CD4-positive, alpha-beta T cell (primary cell): ENCODE measurements around the gene TSSK6. TPM values are rescaled to one million over a fixed set of nuclear protein-coding genes. Genes with fewer than 3 reads are reported as not detected.

ENCODE experiments used
- ATAC-seq: fragments of 200-7000 bp; cut with Tn5 transposase; one replicate; pipeline ENCODE4 v1.10.0; 2022; ENCODE audit warnings: mild to moderate bottlenecking; ENCODE audit not compliant: poor library complexity
- CTCF ChIA-PET: fragments of 350-600 bp; sonication (Branson Sonifier 250); formaldehyde crosslinking; loops from one replicate; lab custom pipeline; 2021; ENCODE audit warnings: antibody characterized with exemption, inconsistent platforms; lab: Charles Lee
- POLR2A ChIA-PET: fragments of 350-600 bp; sonication (Branson Sonifier 250); formaldehyde crosslinking; loops from one replicate; lab custom pipeline; 2021; ENCODE audit warnings: antibody characterized with exemption, inconsistent platforms; lab: Charles Lee
- DNase-seq, 14 experiments: peaks; one replicate each; pipeline ENCODE4 v3.0.0-alpha.2; 2013 to 2020; ENCODE audit warnings: mixed read lengths in 2 of 14
- H3K27ac ChIP-seq, 2 donors: one replicate each; pipeline versions ENCODE4 v1.5.1 to v1.7.0; 2013; ENCODE audit warnings: low read length in 2 of 2, low read depth in 1 of 2, mild to moderate bottlenecking in 1 of 2
- H3K27me3 ChIP-seq, 2 experiments: 1 replicate in 1 of 2; 2 replicates in 1 of 2; pipeline versions ENCODE4 v1.6.1 to v1.7.0; 2013; ENCODE audit warnings: low read length in 2 of 2, control low read depth in 1 of 2, mild to moderate bottlenecking in 1 of 2, moderate library complexity in 1 of 2; ENCODE audit not compliant: insufficient read depth in 2 of 2, control insufficient read depth in 1 of 2
- H3K36me3 ChIP-seq: one replicate; pipeline ENCODE4 v1.6.1; 2013; ENCODE audit warnings: low read length, control low read depth; ENCODE audit not compliant: insufficient read depth
- H3K4me1 ChIP-seq: one replicate; pipeline ENCODE4 v1.6.1; 2013; ENCODE audit warnings: low read length, control low read depth; ENCODE audit not compliant: insufficient read depth
- H3K4me3 ChIP-seq: one replicate; pipeline ENCODE4 v1.5.1; 2013; ENCODE audit warnings: mild to moderate bottlenecking, low read length, moderate library complexity
- H3K9me3 ChIP-seq, 2 experiments: 1 replicate in 1 of 2; 2 replicates in 1 of 2; pipeline versions ENCODE4 v1.6.1 to v1.7.0; 2013; ENCODE audit warnings: low read length in 2 of 2, mild to moderate bottlenecking in 2 of 2, control low read depth in 1 of 2, moderate library complexity in 1 of 2; ENCODE audit not compliant: control insufficient read depth in 1 of 2, insufficient read depth in 1 of 2
- H3K27ac Mint-ChIP-seq: one replicate; pipeline ENCODE4 v1.8.0; 2020; ENCODE audit warnings: mixed read lengths
- H3K27me3 Mint-ChIP-seq: one replicate; pipeline ENCODE4 v1.8.0; 2021; ENCODE audit warnings: mixed read lengths
- H3K36me3 Mint-ChIP-seq: one replicate; pipeline ENCODE4 v1.8.0; 2021; ENCODE audit warnings: low read depth, mixed read lengths
- H3K4me1 Mint-ChIP-seq: one replicate; pipeline ENCODE4 v1.8.0; 2021; ENCODE audit warnings: low read depth, mixed read lengths
- H3K4me3 Mint-ChIP-seq: one replicate; pipeline ENCODE4 v1.8.0; 2020; ENCODE audit warnings: mild to moderate bottlenecking, mixed read lengths
- H3K9me3 Mint-ChIP-seq: one replicate; pipeline ENCODE4 v1.8.0; 2020; ENCODE audit warnings: mixed read lengths
- intact Hi-C, 2 experiments: fragments of 100-400 bp; cut with DNase I in 1 of 2; cut with micrococcal nuclease in 1 of 2; formaldehyde crosslinking; loops; one replicate each; pipeline versions ENCODE4 v1.15.1 to v1.9.0; 2023 to 2025; cut with DNase I, micrococcal nuclease
- total RNA-seq, 174 experiments: library from RNA in 2 of 174; stranded (reverse) in 2 of 174; gene quantifications; one replicate each; pipeline ENCODE4 v1.2.3 and lab custom pipeline; 2021 to 2026
- TF ChIP-seq, protein P1 (sequence below): fragments of 200-600 bp; IDR thresholded peaks from one replicate; pipeline ENCODE4 v1.8.0; 2022; ENCODE audit warnings: antibody characterized with exemption, mild to moderate bottlenecking

The TSSK6 gene
- total RNA-seq, 2 experiments from 2014 or later = 3.4 to 5.5 TPM

- ChIA-PET CTCF (no interaction called here), POLR2A (interaction anchor here (1.0 kb wide), 1 partner anchor 14 kb away, joined by 3 read pairs; no protein-coding TSS in a partner anchor)
- no peak for ATAC-seq
- Histone ChIP-seq H3K4me3 (no peak overlapping the region), H3K27ac (no peak overlapping the region), H3K27me3 (no peaks in the 10 kb centered on the region), H3K9me3 (peaks cover 0 to under 1% of the 10 kb centered on the region in 2 experiments), H3K36me3 (no peaks in the 10 kb centered on the region), H3K4me1 (peaks cover 18% of the 10 kb centered on the region)
- Mint-ChIP-seq H3K9me3 (no peaks in the 10 kb centered on the region), H3K27me3 (no peaks in the 10 kb centered on the region), H3K36me3 (no peaks in the 10 kb centered on the region), H3K4me1 (peaks cover 11% of the 10 kb centered on the region), H3K4me3 (no peak overlapping the region), H3K27ac (no peak overlapping the region)
- TF ChIP-seq, protein P1, sequence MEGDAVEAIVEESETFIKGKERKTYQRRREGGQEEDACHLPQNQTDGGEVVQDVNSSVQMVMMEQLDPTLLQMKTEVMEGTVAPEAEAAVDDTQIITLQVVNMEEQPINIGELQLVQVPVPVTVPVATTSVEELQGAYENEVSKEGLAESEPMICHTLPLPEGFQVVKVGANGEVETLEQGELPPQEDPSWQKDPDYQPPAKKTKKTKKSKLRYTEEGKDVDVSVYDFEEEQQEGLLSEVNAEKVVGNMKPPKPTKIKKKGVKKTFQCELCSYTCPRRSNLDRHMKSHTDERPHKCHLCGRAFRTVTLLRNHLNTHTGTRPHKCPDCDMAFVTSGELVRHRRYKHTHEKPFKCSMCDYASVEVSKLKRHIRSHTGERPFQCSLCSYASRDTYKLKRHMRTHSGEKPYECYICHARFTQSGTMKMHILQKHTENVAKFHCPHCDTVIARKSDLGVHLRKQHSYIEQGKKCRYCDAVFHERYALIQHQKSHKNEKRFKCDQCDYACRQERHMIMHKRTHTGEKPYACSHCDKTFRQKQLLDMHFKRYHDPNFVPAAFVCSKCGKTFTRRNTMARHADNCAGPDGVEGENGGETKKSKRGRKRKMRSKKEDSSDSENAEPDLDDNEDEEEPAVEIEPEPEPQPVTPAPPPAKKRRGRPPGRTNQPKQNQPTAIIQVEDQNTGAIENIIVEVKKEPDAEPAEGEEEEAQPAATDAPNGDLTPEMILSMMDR = no peak
- intact Hi-C loops = no loop called here
- no peak for DNase-seq
These were observed 30.4 kb upstream of the TSSK6 start for GRCh38 chr19:19545707-19546106.

GRCh38 chr19:19544954-19545591 is 29.7 kb upstream of the TSSK6 start:
- Histone ChIP-seq H3K36me3 (no peaks in the 10 kb centered on the region), H3K4me3 (no peak overlapping the region), H3K4me1 (peaks cover 23% of the 10 kb centered on the region), H3K27ac (no peak overlapping the region), H3K9me3 (peaks cover 0 to 4% of the 10 kb centered on the region in 2 experiments), H3K27me3 (no peaks in the 10 kb centered on the region)
- Mint-ChIP-seq H3K27me3 (no peaks in the 10 kb centered on the region), H3K36me3 (no peaks in the 10 kb centered on the region), H3K27ac (no peak overlapping the region), H3K9me3 (no peaks in the 10 kb centered on the region), H3K4me1 (peaks cover 14% of the 10 kb centered on the region), H3K4me3 (no peak overlapping the region)
- DNase-seq (no peak), ATAC-seq (no peak)
- TF ChIP-seq, protein P1 = no peak
- intact Hi-C loops = no loop called here
- ChIA-PET POLR2A (no interaction called here), CTCF (no interaction called here)

DNA sequence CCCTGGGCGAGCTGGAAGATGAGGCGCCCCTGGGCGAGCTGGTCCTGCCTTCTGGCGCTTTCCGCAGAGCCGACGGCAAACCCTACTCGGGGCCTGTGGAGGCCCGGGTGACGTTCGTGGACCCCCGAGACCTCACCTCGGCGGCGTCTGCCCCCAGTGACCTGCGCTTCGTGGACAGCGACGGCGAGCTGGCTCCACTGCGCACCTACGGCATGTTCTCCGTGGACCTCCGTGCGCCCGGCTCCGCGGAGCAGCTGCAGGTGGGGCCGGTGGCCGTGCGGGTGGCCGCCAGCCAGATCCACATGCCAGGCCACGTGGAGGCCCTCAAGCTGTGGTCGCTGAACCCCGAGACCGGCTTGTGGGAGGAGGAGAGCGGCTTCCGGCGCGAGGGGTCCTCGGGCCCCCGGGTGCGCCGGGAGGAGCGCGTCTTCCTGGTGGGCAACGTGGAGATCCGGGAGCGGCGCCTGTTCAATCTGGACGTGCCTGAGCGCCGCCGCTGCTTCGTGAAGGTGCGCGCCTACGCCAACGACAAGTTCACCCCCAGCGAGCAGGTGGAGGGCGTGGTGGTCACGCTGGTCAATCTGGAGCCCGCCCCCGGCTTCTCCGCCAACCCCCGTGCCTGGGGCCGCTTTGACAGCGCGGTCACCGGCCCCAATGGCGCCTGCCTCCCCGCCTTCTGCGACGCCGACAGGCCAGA is 29.1 kb upstream of the TSSK6 start:
- Mint-ChIP-seq H3K4me3 (no peak overlapping the region), H3K27ac (no peak overlapping the region), H3K27me3 (no peaks in the 10 kb centered on the region), H3K9me3 (no peaks in the 10 kb centered on the region), H3K4me1 (peaks cover 14% of the 10 kb centered on the region), H3K36me3 (no peaks in the 10 kb centered on the region)
- Histone ChIP-seq H3K36me3 (no peaks in the 10 kb centered on the region), H3K4me1 (peaks cover 24% of the 10 kb centered on the region), H3K27ac (no peak overlapping the region), H3K27me3 (no peaks in the 10 kb centered on the region), H3K4me3 (no peak overlapping the region), H3K9me3 (peaks cover 0 to 10% of the 10 kb centered on the region in 2 experiments)
- ATAC-seq = no peak
- ChIA-PET POLR2A (no interaction called here), CTCF (no interaction called here)
- no peak for DNase-seq
- intact Hi-C loops = no loop called here
- TF ChIP-seq, protein P1 = no peak
